Panc1 (cell line): Measurements from ENCODE around the gene TXNDC2. TPM values are rescaled to one million over a fixed set of nuclear protein-coding genes. Genes with fewer than 3 reads are reported as not detected.

Experiments used
- ATAC-seq: fragments of 200-7000 bp; cut with Tn5 transposase; 2 replicates; pipeline ENCODE4 v1.9.1; 2020; ENCODE audit warnings: mild to moderate bottlenecking, moderate library complexity
- BruUV-seq: library from RNA; stranded (reverse); fragments of 400-500 nt; replicated peaks from 2 replicates; lab custom pipeline; 2021; lab: Mats Ljungman, UMichigan
- CTCF ChIA-PET: fragments of 300-600 bp; sonication (Branson Sonifier 250); formaldehyde crosslinking; loops from one replicate; lab custom pipeline; 2022; ENCODE audit warnings: antibody characterized with exemption; lab: Charles Lee
- POLR2A ChIA-PET: fragments of 300-600 bp; sonication (Branson Sonifier 250); formaldehyde crosslinking; loops from one replicate; lab custom pipeline; 2022; ENCODE audit warnings: antibody characterized with exemption; lab: Charles Lee
- DNase-seq: peaks from one replicate; pipeline ENCODE4 v3.0.0-alpha.2; 2010; ENCODE audit warnings: low read depth, low spot score
- H3K27ac ChIP-seq: 2 replicates; pipeline ENCODE4 v1.5.1; 2011; ENCODE audit warnings: mild to moderate bottlenecking, low read length, inconsistent platforms
- H3K27me3 ChIP-seq: fragments of 200-500 bp; sonication (Bioruptor generic); 2 replicates; pipeline ENCODE4 v1.6.0; 2014; ENCODE audit warnings: low read length, inconsistent platforms; ENCODE audit not compliant: control insufficient read depth, insufficient read depth
- H3K36me3 ChIP-seq: fragments of 200-500 bp; sonication (Bioruptor generic); 2 replicates; pipeline ENCODE4 v1.5.1; 2014; ENCODE audit warnings: inconsistent platforms, mild to moderate bottlenecking, low read length, moderate library complexity; ENCODE audit not compliant: control insufficient read depth, insufficient read depth
- H3K4me1 ChIP-seq: 2 replicates; pipeline ENCODE4 v1.5.1; 2011; ENCODE audit warnings: inconsistent platforms, mild to moderate bottlenecking, low read length, moderate library complexity; ENCODE audit not compliant: control insufficient read depth, insufficient read depth
- H3K4me3 ChIP-seq, 2 experiments: 2 replicates each; pipeline ENCODE4 v1.5.1; 2011 to 2012; ENCODE audit warnings: low read depth in 2 of 2, low read length in 2 of 2, mild to moderate bottlenecking in 2 of 2, inconsistent platforms in 1 of 2, moderate library complexity in 1 of 2
- H3K9me3 ChIP-seq: fragments of 200-500 bp; sonication (Bioruptor generic); 2 replicates; pipeline ENCODE4 v1.5.1; 2014; ENCODE audit warnings: low read depth, mild to moderate bottlenecking, inconsistent platforms, low read length, moderate library complexity; ENCODE audit not compliant: control insufficient read depth, insufficient read depth
- POLR2AphosphoS5 ChIP-seq: IDR thresholded peaks from 2 replicates; pipeline ENCODE4 v1.6.1; 2012; ENCODE audit warnings: mild to moderate bottlenecking, low read depth, low read length, moderate library complexity
- SIN3A ChIP-seq: IDR thresholded peaks from 2 replicates; pipeline ENCODE4 v1.6.1; 2012; ENCODE audit warnings: low read depth, mild to moderate bottlenecking, low read length, moderate library complexity, borderline replicate concordance; ENCODE audit not compliant: insufficient read depth
- TCF7L2 ChIP-seq: IDR thresholded peaks from 2 replicates; pipeline ENCODE4 v1.6.1; 2011; ENCODE audit warnings: mild to moderate bottlenecking, low read depth, low read length, inconsistent platforms
- in situ Hi-C: cut with HindIII; loops from 2 replicates; pipeline ENCODE4 v1.10.0; 2016; ENCODE audit warnings: low sequenced_read_pairs, low pct_unique_long_range_greater_than_20kb
- intact Hi-C: fragments of 100-400 bp; cut with micrococcal nuclease; formaldehyde crosslinking; loops from one replicate; pipeline ENCODE4 v1.10.0; 2022; ENCODE audit not compliant: unreplicated experiment
- total RNA-seq: library from RNA; stranded (reverse); gene quantifications from one replicate; pipeline ENCODE4 v1.2.1, GENCODE V29; 2021; ENCODE audit not compliant: unreplicated experiment
- TF ChIP-seq, protein P1 (sequence below): fragments of 450-650 bp; IDR thresholded peaks from 2 replicates; pipeline ENCODE4 v1.5.1; 2017; ENCODE audit warnings: mild to moderate bottlenecking
- TF ChIP-seq, protein P2 (sequence below), 2 experiments: IDR thresholded peaks; 2 replicates each; pipeline ENCODE4 v1.6.1; 2011 to 2012; ENCODE audit warnings: low read depth in 2 of 2, control low read depth in 1 of 2, low read length in 1 of 2, mild to moderate bottlenecking in 1 of 2, moderate library complexity in 1 of 2; ENCODE audit not compliant: insufficient read depth in 1 of 2

The TXNDC2 gene
- total RNA-seq, 1 experiment from 2014 or later: 0.90 TPM

GRCh38 chr18:9878783-9879242 lies 7.0 kb upstream of the TXNDC2 start:
- Histone ChIP-seq H3K27ac (no peak overlapping the region), H3K27me3 (no peaks in the 10 kb centered on the region), H3K4me3 (no peak overlapping the region), H3K4me1 (peaks cover 7% of the 10 kb centered on the region), H3K9me3 (no peaks in the 10 kb centered on the region), H3K36me3 (no peaks in the 10 kb centered on the region)
- TF ChIP-seq, protein P1, sequence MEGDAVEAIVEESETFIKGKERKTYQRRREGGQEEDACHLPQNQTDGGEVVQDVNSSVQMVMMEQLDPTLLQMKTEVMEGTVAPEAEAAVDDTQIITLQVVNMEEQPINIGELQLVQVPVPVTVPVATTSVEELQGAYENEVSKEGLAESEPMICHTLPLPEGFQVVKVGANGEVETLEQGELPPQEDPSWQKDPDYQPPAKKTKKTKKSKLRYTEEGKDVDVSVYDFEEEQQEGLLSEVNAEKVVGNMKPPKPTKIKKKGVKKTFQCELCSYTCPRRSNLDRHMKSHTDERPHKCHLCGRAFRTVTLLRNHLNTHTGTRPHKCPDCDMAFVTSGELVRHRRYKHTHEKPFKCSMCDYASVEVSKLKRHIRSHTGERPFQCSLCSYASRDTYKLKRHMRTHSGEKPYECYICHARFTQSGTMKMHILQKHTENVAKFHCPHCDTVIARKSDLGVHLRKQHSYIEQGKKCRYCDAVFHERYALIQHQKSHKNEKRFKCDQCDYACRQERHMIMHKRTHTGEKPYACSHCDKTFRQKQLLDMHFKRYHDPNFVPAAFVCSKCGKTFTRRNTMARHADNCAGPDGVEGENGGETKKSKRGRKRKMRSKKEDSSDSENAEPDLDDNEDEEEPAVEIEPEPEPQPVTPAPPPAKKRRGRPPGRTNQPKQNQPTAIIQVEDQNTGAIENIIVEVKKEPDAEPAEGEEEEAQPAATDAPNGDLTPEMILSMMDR: no peak
- TF ChIP-seq, protein P2, sequence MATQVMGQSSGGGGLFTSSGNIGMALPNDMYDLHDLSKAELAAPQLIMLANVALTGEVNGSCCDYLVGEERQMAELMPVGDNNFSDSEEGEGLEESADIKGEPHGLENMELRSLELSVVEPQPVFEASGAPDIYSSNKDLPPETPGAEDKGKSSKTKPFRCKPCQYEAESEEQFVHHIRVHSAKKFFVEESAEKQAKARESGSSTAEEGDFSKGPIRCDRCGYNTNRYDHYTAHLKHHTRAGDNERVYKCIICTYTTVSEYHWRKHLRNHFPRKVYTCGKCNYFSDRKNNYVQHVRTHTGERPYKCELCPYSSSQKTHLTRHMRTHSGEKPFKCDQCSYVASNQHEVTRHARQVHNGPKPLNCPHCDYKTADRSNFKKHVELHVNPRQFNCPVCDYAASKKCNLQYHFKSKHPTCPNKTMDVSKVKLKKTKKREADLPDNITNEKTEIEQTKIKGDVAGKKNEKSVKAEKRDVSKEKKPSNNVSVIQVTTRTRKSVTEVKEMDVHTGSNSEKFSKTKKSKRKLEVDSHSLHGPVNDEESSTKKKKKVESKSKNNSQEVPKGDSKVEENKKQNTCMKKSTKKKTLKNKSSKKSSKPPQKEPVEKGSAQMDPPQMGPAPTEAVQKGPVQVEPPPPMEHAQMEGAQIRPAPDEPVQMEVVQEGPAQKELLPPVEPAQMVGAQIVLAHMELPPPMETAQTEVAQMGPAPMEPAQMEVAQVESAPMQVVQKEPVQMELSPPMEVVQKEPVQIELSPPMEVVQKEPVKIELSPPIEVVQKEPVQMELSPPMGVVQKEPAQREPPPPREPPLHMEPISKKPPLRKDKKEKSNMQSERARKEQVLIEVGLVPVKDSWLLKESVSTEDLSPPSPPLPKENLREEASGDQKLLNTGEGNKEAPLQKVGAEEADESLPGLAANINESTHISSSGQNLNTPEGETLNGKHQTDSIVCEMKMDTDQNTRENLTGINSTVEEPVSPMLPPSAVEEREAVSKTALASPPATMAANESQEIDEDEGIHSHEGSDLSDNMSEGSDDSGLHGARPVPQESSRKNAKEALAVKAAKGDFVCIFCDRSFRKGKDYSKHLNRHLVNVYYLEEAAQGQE (IDR thresholded peaks at IDR 0.05; ENCODE audit: insufficient read depth in 1 of 2, low read depth in 2 of 2, low read length in 1 of 2): no peak
- TF ChIP-seq TCF7L2 (no peak), SIN3A (no peak), POLR2AphosphoS5 (no peak)
- DNase-seq (no peak), ATAC-seq (no peak)
- intact Hi-C loops: no loop called here
- in situ Hi-C loops: no loop called here
- no TSS peak for BruUV-seq
- POLR2A ChIA-PET: no interaction called here
- CTCF ChIA-PET: no interaction called here

DNA sequence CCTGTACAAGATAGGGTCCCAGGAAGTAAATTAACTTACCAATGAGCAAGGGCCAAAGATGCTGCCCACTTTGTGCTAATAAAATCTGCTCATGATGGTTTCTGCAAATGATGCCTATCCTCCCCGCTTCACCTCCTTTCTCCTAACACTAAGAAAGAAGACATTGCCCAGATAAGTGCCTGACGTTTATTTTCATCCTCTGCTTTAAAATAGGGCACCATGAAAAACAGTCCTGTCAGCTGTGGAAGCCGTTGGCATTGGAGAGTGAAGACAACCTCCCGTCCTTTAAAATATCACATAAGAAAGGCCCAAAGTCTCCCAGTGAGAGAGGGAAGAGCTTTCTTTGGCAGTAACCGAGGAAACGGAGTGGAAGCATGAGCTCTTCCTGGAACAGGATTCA lies 1.7 kb upstream of the TXNDC2 start:
- Histone ChIP-seq H3K36me3 (no peaks in the 10 kb centered on the region), H3K4me1 (no peaks in the 10 kb centered on the region), H3K9me3 (no peaks in the 10 kb centered on the region), H3K27me3 (no peaks in the 10 kb centered on the region), H3K27ac (no peak overlapping the region), H3K4me3 (no peak overlapping the region)
- ATAC-seq (no peak), DNase-seq (no peak)
- CTCF ChIA-PET: no interaction called here
- BruUV-seq: no TSS peak
- POLR2A ChIA-PET: no interaction called here
- in situ Hi-C loops: no loop called here
- TF ChIP-seq, protein P2 (IDR thresholded peaks at IDR 0.05; ENCODE audit: insufficient read depth in 1 of 2, low read depth in 2 of 2, low read length in 1 of 2): no peak
- TF ChIP-seq TCF7L2 (no peak), SIN3A (no peak), POLR2AphosphoS5 (no peak)
- TF ChIP-seq, protein P1: no peak
- intact Hi-C loops: no loop called here
